ENCODE measurements around the gene CRYL1. TPM values are rescaled to one million over a fixed set of nuclear protein-coding genes. Genes with fewer than 3 reads are reported as not detected.

CRYL1 gene
- total and polyA plus RNA-seq, 2 of the 8 experiments (the other 6 are each of a cell fraction or from before 2014, with no cell fraction given) = 1.9 to 6.4 TPM

GRCh38 chr13:20491926-20492435, 33.7 kb downstream of the CRYL1 start:
- Histone ChIP-seq H3K4me3 (ENCODE audit: extremely low read depth in 1 of 4, insufficient read depth in 2 of 4, low read depth in 3 of 4, low read length in 4 of 4) (no peak overlapping the region), H3K23me2 (ENCODE audit: low read depth, low read length) (peaks cover under 1% of the 10 kb centered on the region; the same call in 1 of the 2 replicates), H4K5ac (ENCODE audit: insufficient read length, low read depth, low read length) (no peak overlapping the region), H2AFZ (ENCODE audit: low read length) (no peak overlapping the region), H3K79me2 (ENCODE audit: control insufficient read depth in 1 of 2, insufficient read depth in 2 of 2, low read length in 2 of 2) (no peaks in the 10 kb centered on the region), H2BK5ac (ENCODE audit: low read depth, low read length) (no peak overlapping the region), H2BK120ac (replicated peaks; ENCODE audit: low read depth, low read length) (no peak overlapping the region), H3K9ac (replicated peaks in 1 of 4; ENCODE audit: extremely low read depth in 1 of 4, low read depth in 3 of 4, low read length in 3 of 4) (no peak overlapping the region), H2BK15ac (ENCODE audit: low read length) (no peak overlapping the region), H2AK5ac (ENCODE audit: low read depth, low read length) (no peak overlapping the region), H3K36me3 (ENCODE audit: control insufficient read depth in 2 of 4, insufficient read depth in 4 of 4, low read length in 3 of 4) (no peaks in the 10 kb centered on the region), H3K4me1 (replicated peaks in 1 of 4; ENCODE audit: control insufficient read depth in 3 of 4, insufficient read depth in 4 of 4, low read length in 3 of 4) (no peaks in the 10 kb centered on the region; a peak in 1 of 7 replicates), H2BK20ac (ENCODE audit: low read length) (no peak overlapping the region), H3K4me2 (ENCODE audit: insufficient read depth in 1 of 2, low read depth in 2 of 2, low read length in 2 of 2) (no peak overlapping the region), H4K20me1 (replicated peaks in 1 of 2; ENCODE audit: control insufficient read depth in 1 of 2, insufficient read depth in 2 of 2, low read length in 2 of 2) (no peaks in the 10 kb centered on the region), H2BK12ac (ENCODE audit: low read depth, low read length) (no peak overlapping the region), H3K23ac (ENCODE audit: insufficient read length) (no peak overlapping the region), H3K27me3 (replicated peaks in 1 of 4; ENCODE audit: control insufficient read depth in 3 of 4, extremely low read depth in 1 of 4, insufficient read depth in 3 of 4, low read length in 3 of 4) (no peaks in the 10 kb centered on the region), H3K27ac (ENCODE audit: low read depth, low read length) (no peak overlapping the region), H3K79me1 (ENCODE audit: low read depth, low read length) (no peaks in the 10 kb centered on the region), H3K4ac (replicated peaks; ENCODE audit: insufficient read length, low read depth, low read length) (no peak overlapping the region), H4K8ac (ENCODE audit: extremely low read depth, insufficient read depth, low read length) (no peak overlapping the region), H4K91ac (replicated peaks; ENCODE audit: insufficient read length, low read length) (no peak overlapping the region), H3K56ac (replicated peaks; ENCODE audit: insufficient read length, low read depth, low read length) (no peak overlapping the region), H3K14ac (ENCODE audit: insufficient read length) (no peak overlapping the region), H3K18ac (ENCODE audit: extremely low read depth, low read length) (no peak overlapping the region), H3K9me3 (ENCODE audit: insufficient read depth in 2 of 2, low read depth in 1 of 2, low read length in 1 of 2) (no peaks in the 10 kb centered on the region)
- ChIA-PET CTCF (ENCODE audit: partially characterized antibody) (interaction anchor here (0.6 to 5.5 kb wide), 19 partner anchors 9 to 433 kb away, joined by 3 to 54 read pairs (median 6); no protein-coding TSS in a partner anchor), POLR2A (ENCODE audit: partially characterized antibody) (interaction anchor here (1.5 kb wide), 1 partner anchor 9 kb away, joined by 3 read pairs; no protein-coding TSS in a partner anchor)
- no peak for DNase-seq (ENCODE audit: low read depth in 1 of 2, low spot score in 2 of 2)
- 67% methylated on average over 4 of the region's 4 CpGs; no CpG with 5 or more reads in 1 of the 2 experiments for WGBS, 2 experiments (ENCODE audit: extremely low coverage in 1 of 2, insufficient coverage in 1 of 2, insufficient read length in 1 of 2, insufficient replicate concordance in 2 of 2, low coverage in 1 of 2, low lambda C conversion rate in 2 of 2, missing lambda C conversion rate in 1 of 2)
- no peak for FAIRE-seq
- TF ChIP-seq SUZ12 (IDR thresholded peaks at IDR 0.05; ENCODE audit: low read length) (no peak), RFX5 (IDR thresholded peaks at IDR 0.05; ENCODE audit: borderline replicate concordance, low read depth, low read length) (no peak), HDAC6 (IDR thresholded peaks at IDR 0.05; ENCODE audit: low read depth, low read length) (no peak)
